Measurements from ENCODE around the gene APOL2. TPM values are rescaled to one million over a fixed set of nuclear protein-coding genes. Genes with fewer than 3 reads are reported as not detected.

Gene APOL2
- total and polyA plus RNA-seq, 10 of the 15 experiments (the other 5 are each of a cell fraction or from before 2014, with no cell fraction given) = 4.4 to 39.9 (median 25.0) TPM

- TF ChIP-seq USF2 (IDR thresholded peaks at IDR 0.05; ENCODE audit: borderline replicate concordance, low read depth, low read length) = no peak
- no peak for TF ChIP-seq JUNB (IDR thresholded peaks at IDR 0.05)
- TF ChIP-seq NRF1 (conservative IDR thresholded peaks at IDR 0.05; ENCODE audit: low read depth, low read length) = no peak
Measured at GRCh38 chr22:36208914-36209313, 30.4 kb downstream of the APOL2 start (continued).

- no peak for FAIRE-seq
- intact Hi-C loops (cut with micrococcal nuclease; ENCODE audit: unreplicated experiment) = no loop called here
- ATAC-seq = no peak
- ChIA-PET POLR2A (interaction anchor here (0.8 to 1.0 kb wide), 2 partner anchors 43 to 44 kb away, joined by 3 read pairs; no protein-coding TSS in a partner anchor), CTCF (interaction anchor here (0.8 to 3.1 kb wide), 5 partner anchors 9 to 70 kb away, joined by 3 to 21 read pairs (median 4); partner anchors contain the start of gene APOL2), SMC1A (ENCODE audit: uncharacterized antibody, unreplicated experiment) (interaction anchor here (0.7 to 1.4 kb wide), 4 partner anchors 9 to 50 kb away, joined by 3 read pairs; partner anchors contain the start of gene APOL2), RAD21 (ENCODE audit: unreplicated experiment) (interaction anchor here (1.0 to 1.4 kb wide), 2 partner anchors 10 to 30 kb away, joined by 4 to 6 read pairs; partner anchors contain the start of gene APOL2)
- Histone ChIP-seq H3K4me1 (ENCODE audit: control insufficient read depth, insufficient read depth, low read length) (peaks cover 4% of the 10 kb centered on the region), H3K9ac (ENCODE audit: control insufficient read depth, insufficient read depth, low read length) (no peak overlapping the region), H3K4me2 (ENCODE audit: control insufficient read depth, insufficient read depth) (no peak overlapping the region), H3K36me3 (ENCODE audit: control insufficient read depth in 2 of 2, insufficient read depth in 2 of 2, low read length in 1 of 2) (no peaks in the 10 kb centered on the region), H3K27me3 (replicated peaks in 1 of 2; ENCODE audit: control insufficient read depth in 2 of 2, insufficient read depth in 2 of 2, low read length in 1 of 2) (no peaks in the 10 kb centered on the region), H3K4me3 (no peak overlapping the region), H3K27ac (ENCODE audit: control insufficient read depth, insufficient read depth) (no peak overlapping the region), H4K20me1 (ENCODE audit: control insufficient read depth, insufficient read depth) (no peaks in the 10 kb centered on the region), H2AFZ (ENCODE audit: control insufficient read depth, low read depth, low read length) (no peak overlapping the region), H3K9me3 (replicated peaks; ENCODE audit: control insufficient read depth, insufficient read depth, low read length) (peaks cover 2% of the 10 kb centered on the region; the same call in 1 of the 3 replicates), H3K79me2 (ENCODE audit: control insufficient read depth, insufficient read depth, low read length) (no peaks in the 10 kb centered on the region)
- no peak for DNase-seq (ENCODE audit: low read depth, low spot score)
- in situ Hi-C loops (cut with MboI) = no loop called here
- WGBS (ENCODE audit: insufficient coverage, insufficient replicate concordance, low lambda C conversion rate, missing lambda C conversion rate) = 0% methylated on average over 1 of the region's 1 CpG
- TF ChIP-seq PRDM15 (CRISPR knock-in tag; IDR thresholded peaks at IDR 0.05) (no peak), HDGF (IDR thresholded peaks at IDR 0.05) (no peak), NBN (IDR thresholded peaks at IDR 0.05) (no peak), POLR2AphosphoS5 (IDR thresholded peaks at IDR 0.05; ENCODE audit: low read length) (no peak), E4F1 (IDR thresholded peaks at IDR 0.05; ENCODE audit: borderline replicate concordance, partially characterized antibody) (no peak), ZNF622 (IDR thresholded peaks at IDR 0.05) (no peak), SREBF2 (IDR thresholded peaks at IDR 0.05; ENCODE audit: low read length) (no peak), CBX5 (IDR thresholded peaks at IDR 0.05; ENCODE audit: low read depth) (no peak), ASH2L (IDR thresholded peaks at IDR 0.05; ENCODE audit: borderline replicate concordance, low read depth) (no peak), BRCA1 (IDR thresholded peaks at IDR 0.05; ENCODE audit: low read depth, low read length) (no peak), NKRF (conservative IDR thresholded peaks at IDR 0.05) (no peak)
- no TSS peak for BruUV-seq (replicated peaks)
Measured at GRCh38 chr22:36208162-36208765, 31.1 kb downstream of the APOL2 start.
